Epidermal melanocyte (primary cell): ENCODE measurements around the gene TEX2.

Source experiments
- DNase-seq: peaks from one replicate; pipeline ENCODE4 v3.0.0; 2011; ENCODE audit warnings: low spot score; ENCODE audit not compliant: insufficient read length

The TEX2 gene

GRCh38 chr17:64115822-64116534 lies 147.1 kb downstream of the TEX2 start:
- no peak for DNase-seq

DNA sequence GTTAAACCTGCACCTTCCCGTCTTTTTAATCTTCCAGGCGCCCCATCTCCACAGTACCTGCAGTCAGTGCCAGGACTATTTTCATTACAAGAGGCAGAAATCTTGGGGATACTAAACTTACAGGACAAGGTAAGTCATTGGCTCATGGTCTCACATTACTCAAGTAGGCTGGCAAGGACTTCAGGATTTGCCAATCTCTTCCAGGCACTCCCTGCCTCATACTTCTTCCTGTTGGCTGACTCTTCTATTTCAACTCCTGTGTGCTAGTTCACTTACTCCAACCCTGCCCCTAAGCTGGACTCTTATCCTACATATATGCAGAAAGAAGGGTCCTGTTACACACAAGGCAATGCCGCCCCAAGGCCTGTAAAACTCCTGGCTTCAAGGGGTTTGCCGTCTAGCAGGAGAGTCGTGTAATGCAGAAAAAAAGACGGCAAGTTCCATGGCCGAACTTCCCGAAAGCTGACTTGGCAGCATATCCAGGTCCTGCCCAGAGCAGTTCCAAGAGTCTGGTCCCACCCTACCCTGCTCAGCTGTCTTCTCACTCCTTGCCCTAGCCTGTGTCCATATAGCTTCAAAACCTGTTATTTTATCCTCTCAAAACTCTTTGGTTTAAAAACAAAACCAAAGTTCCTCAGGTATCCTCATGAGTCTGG lies 147.9 kb downstream of the TEX2 start:
- DNase-seq, result no peak

- DNase-seq, result no peak
Observed at GRCh38 chr17:64113006-64113405, 150.1 kb downstream of the TEX2 start.

GRCh38 chr17:64111831-64112230 lies 151.2 kb downstream of the TEX2 start:
- no peak for DNase-seq

GRCh38 chr17:64110379-64111152 lies 152.5 kb downstream of the TEX2 start:
- DNase-seq, result no peak

GRCh38 chr17:64109400-64109799 lies 153.7 kb downstream of the TEX2 start:
- no peak for DNase-seq

DNA sequence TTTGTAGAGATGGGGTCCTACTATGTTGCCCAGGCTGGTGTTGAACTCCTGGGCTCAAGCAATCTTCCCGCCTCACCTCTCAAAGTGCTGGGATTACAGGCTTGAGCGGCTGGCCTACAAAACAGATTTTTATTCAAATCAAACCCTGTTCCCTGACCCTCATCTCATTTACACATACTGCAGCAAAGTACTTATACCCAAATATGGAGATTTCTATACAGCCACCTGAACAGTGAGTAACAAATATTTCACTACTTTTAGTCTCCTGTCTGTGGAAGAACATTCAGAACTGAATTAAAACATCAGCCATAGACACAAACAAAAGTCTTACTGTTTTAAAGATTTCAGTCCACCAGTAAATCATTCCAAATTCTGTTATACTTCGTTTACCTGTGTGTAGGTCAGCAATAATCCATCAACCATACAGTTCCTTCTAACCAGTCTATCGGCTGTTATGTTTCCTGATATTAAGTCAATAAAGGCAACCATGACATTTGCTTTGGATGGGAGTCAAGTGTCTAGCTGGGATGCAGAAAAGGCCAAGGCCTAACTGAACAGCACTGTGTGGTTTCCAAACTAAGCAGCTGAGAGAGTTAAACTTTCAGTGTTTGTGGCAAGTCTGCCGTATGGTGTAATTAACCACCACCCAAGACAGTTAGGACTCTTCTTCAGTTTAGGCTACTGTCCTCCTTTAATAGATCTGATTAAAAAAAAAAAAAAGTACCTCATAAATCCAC lies 155.4 kb downstream of the TEX2 start:
- DNase-seq, result no peak

DNA sequence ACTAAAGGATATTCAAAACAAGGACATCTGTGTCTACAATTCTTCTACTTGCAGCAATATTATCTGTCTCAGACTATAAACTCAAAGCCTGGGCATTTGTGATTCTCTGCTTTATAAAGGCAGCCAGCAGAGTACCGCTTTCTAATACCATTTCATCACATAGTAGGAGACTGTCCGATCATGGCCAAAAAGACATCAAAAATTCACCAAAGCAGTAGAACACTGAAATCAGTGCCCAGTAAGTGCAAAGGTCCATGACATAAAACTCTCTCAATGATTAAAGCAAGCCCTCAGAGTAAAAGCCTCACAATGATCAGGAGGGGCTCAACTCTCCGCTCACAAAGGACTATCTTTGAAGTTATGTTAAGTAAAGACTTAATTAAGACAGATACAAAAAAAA lies 156.1 kb downstream of the TEX2 start:
- no peak for DNase-seq

DNA sequence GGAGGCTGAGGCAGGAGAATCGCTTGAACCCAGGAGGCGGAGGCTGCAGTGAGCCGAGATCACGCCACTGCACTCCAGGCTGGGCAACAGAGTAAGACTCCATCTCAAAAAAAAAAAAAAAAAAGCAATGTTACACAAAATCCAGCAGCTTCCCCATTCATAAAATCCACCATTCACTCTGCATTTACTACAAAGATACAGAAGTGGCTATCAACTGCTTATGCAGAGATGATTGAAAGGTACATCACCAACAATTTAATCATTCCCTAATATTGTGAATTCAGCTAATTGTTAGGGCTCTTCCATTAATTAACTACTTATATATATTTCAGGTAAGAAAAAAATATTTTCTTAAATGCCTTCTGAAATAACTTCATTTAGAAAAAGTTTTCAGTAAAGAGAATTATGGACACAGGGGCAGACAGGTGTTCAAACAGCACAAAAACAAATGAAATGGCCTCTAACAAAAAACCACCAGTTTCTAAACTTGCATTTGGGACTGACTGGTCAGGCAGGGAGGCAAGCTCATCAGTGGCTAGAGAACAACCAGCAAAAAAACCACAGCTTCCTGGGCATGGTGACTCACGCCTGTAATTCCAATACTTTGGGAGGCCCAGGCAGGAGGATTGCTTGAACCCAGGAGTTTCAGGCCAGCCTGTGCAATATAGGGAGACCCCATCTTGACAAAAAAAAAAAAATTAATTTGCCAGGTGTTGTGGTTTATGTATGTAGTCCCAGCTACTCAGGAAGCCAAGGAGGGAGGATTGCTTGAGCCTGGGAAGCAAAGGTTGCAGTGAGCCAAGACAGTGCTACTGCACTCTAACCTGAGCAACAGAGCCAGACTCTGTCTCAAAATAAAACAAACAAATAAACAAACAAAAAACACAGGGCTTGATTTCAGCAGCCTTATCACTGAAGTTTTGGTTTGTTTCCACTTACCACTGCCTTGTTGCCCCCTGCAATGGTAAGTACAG lies 159.4 kb downstream of the TEX2 start:
- no peak for DNase-seq

DNA sequence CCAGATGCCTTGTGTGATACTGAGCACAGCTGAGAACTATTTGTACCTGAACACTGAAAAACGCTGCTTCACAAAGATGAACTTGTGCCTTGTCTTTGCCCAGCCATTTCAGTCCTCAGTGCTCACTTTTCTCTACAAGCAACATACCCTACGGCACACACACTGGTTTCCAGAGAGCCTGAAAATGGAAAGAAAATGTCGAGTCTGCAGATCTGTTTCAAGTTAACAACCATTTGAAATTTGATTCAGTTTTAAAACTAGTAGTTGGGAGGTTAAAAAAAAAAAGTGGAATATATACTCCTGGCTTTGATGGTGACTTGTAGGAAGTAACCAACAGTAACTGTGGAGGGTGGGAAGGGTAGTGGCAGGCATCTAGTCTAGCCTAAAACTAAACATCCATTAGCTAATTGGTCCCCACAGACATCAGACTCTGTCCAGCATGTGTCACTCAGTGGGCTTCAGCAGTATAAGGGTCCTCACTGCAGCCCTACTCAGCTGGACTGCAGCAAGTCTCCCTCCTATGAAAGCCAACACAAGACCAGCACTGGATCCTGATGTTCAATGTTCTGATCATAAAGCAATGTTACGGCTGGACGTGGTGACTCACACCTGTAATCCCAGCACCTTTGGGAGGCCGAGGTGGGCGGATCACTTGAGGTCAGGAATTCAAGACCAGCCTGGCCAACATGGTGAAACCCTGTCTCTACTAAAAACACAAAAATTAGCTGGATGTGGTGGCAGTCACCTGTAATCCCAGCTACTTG lies 160.3 kb downstream of the TEX2 start:
- no peak for DNase-seq

DNA sequence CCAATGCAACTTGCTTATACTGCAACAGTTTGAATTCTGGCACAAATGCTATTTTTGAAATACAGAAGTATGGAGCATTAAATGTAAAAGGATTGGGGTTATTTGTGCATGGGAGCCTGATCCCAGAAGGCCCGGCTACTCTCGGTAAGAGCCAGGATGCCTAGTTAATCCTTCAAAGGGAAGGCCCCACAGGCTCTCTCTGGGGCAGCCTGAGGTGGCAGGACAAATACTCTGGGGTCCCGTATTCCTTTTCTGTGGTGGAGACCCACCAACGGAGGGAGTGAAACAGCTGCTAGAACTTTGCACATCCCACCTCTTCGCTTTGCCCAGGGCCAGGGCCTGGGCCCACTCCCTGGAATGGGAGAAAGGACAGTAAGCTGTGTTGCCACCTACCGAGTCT lies 163.5 kb downstream of the TEX2 start:
- no peak for DNase-seq
